ENCODE data around the gene PSD.

DNA sequence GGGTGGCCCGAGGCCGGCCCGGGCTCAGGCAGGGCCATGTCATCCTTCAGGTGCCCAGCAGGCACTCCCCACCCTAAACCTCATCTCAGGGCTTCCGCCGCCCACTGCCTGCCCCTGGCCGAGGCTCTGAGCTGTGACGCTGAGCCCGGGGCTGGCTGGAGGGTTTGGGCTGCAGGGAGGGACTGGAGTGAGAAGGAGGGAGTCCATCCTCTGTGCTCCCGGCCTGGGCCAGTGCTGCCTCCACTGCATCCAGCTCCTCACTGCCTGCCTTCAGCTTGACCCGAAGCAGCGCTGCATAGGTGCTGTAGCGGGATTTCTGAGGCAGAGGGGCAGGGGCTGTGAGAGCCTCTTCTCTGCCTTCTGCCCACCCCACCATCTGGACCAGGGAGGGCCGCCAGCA lies 15.5 kb downstream of the PSD start:
- TF ChIP-seq, protein P1, sequence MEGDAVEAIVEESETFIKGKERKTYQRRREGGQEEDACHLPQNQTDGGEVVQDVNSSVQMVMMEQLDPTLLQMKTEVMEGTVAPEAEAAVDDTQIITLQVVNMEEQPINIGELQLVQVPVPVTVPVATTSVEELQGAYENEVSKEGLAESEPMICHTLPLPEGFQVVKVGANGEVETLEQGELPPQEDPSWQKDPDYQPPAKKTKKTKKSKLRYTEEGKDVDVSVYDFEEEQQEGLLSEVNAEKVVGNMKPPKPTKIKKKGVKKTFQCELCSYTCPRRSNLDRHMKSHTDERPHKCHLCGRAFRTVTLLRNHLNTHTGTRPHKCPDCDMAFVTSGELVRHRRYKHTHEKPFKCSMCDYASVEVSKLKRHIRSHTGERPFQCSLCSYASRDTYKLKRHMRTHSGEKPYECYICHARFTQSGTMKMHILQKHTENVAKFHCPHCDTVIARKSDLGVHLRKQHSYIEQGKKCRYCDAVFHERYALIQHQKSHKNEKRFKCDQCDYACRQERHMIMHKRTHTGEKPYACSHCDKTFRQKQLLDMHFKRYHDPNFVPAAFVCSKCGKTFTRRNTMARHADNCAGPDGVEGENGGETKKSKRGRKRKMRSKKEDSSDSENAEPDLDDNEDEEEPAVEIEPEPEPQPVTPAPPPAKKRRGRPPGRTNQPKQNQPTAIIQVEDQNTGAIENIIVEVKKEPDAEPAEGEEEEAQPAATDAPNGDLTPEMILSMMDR (IDR thresholded peaks at IDR 0.05), result no peak
- TF ChIP-seq, protein P2, sequence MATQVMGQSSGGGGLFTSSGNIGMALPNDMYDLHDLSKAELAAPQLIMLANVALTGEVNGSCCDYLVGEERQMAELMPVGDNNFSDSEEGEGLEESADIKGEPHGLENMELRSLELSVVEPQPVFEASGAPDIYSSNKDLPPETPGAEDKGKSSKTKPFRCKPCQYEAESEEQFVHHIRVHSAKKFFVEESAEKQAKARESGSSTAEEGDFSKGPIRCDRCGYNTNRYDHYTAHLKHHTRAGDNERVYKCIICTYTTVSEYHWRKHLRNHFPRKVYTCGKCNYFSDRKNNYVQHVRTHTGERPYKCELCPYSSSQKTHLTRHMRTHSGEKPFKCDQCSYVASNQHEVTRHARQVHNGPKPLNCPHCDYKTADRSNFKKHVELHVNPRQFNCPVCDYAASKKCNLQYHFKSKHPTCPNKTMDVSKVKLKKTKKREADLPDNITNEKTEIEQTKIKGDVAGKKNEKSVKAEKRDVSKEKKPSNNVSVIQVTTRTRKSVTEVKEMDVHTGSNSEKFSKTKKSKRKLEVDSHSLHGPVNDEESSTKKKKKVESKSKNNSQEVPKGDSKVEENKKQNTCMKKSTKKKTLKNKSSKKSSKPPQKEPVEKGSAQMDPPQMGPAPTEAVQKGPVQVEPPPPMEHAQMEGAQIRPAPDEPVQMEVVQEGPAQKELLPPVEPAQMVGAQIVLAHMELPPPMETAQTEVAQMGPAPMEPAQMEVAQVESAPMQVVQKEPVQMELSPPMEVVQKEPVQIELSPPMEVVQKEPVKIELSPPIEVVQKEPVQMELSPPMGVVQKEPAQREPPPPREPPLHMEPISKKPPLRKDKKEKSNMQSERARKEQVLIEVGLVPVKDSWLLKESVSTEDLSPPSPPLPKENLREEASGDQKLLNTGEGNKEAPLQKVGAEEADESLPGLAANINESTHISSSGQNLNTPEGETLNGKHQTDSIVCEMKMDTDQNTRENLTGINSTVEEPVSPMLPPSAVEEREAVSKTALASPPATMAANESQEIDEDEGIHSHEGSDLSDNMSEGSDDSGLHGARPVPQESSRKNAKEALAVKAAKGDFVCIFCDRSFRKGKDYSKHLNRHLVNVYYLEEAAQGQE (IDR thresholded peaks at IDR 0.05; ENCODE audit: insufficient read depth in 1 of 2, low read depth in 2 of 2, low read length in 1 of 2), result no peak
- TF ChIP-seq POLR2AphosphoS5 (IDR thresholded peaks at IDR 0.05; ENCODE audit: low read depth, low read length) (no peak), SIN3A (IDR thresholded peaks at IDR 0.05; ENCODE audit: borderline replicate concordance, insufficient read depth, low read depth, low read length) (no peak)

Data from Panc1 (cell line).